Stimulated activated CD4-positive, alpha-beta T cell treated with anti-CD3 and anti-CD28 coated beads, Interleukin-4, amount 100 ng/mL, for 4 hours (primary cell): ENCODE measurements around the gene CXCL8.

Source experiments
- DNase-seq, 2 experiments: peaks; one replicate each; pipeline ENCODE4 v3.0.0-alpha.2; 2020

The CXCL8 gene

DNA sequence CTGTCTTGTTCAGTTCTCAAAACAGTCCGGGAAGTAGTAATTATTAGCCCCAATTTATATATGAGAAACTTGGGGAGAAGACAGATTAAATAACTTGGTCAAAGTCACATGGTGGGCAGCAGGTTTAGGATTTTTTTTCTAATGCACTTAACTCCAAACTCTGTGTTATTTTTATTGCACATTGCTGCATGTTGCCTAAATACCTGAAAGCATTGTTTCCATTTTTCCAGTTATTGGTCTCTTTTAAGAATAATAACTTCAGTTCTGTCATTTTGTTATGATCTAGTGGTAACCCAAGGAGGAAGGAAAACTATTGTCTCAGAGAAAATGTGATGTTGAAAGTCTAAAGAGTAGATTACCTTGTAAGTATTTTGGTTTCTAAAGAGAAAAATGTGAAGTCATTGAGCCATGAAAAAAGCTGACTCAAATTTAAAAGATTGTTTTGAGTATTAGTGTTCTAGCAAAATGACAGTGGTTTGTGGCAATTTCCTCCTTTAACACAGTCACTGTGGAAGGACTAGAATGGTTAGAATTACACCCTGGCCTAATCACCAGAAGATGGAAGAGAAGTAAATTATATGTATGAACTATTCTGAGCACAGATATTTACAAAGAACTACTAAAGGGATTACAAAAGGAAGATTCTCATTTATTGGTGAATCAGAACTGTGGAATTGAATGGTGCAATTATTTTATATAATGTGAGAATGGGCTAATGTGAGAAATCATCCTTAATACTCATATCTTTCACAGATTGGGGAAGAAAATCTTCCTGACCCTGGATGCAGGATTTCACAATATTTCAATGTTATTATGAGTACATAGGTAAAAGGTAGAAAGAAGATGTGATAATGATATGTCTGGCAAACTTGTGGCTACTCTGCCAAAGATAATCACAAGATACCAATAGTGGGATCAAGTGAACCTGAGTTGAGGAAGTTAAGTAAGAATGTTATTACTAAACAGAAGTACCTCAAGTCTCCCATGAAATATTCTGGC, 21.7 kb upstream of the CXCL8 start:
- no peak for DNase-seq

DNA sequence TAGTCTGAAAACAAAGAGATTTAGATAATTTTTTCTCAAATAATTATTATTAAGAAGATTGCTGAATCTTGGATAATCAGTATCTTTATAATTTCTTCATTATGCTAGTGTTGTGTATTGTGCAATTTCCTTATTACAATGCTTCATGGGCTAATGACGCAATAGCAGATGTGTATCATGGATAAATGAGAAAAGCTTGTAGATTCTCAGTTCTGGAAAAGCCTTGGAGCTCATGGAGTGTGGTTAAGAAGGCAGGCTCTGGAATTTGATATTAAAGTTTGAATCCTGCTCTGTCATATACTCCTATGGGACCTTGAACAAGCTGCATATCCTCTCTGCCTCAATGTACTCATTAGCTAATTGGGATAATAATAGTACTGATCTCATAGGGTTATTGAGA, 18.9 kb upstream of the CXCL8 start:
- DNase-seq, result no peak

DNA sequence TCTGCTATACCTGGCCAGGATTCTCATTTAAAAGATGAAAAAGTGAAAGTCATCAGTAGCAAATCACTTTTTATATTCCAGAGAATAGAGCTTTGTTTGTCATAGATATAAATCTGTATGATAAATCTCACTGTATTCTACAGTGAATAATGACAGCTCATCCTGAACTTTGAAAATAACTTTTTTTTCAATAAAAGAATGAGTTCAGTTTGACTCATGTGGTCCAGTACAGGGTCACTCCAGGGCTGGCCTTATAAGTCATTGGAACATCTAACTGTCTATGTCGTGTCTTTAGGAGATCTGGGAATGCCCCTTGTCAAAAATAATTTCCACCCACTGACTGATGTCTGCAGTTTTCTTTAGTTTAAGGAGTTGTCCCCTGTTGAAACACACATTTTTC, 18.5 kb upstream of the CXCL8 start:
- no peak for DNase-seq

- no peak for DNase-seq
Observed at GRCh38 chr4:73723023-73723422, 17.3 kb upstream of the CXCL8 start.

DNA sequence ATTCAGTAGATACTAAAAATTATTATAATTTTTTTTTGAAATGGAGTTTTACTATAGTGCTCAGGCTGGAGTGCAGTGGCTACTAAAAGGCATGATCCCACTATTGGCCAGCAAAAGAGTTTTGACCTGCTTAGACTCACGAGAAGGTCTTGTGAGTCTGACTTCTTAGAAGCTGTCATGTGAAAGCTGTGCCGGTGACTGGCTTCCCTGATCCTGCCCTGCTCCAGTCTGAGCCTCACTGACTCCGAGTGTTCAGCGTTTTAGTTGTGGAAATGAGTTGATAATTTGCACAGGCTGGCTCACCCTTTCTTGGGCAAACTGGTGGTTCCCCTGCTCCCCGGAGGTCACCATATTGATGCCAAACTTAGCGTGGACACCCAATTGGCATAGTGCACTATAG, 16.4 kb upstream of the CXCL8 start:
- DNase-seq, result no peak

- DNase-seq, result no peak
Observed at GRCh38 chr4:73725510-73725909, 14.9 kb upstream of the CXCL8 start.

GRCh38 chr4:73725985-73726384, 14.4 kb upstream of the CXCL8 start:
- DNase-seq, result no peak

DNA sequence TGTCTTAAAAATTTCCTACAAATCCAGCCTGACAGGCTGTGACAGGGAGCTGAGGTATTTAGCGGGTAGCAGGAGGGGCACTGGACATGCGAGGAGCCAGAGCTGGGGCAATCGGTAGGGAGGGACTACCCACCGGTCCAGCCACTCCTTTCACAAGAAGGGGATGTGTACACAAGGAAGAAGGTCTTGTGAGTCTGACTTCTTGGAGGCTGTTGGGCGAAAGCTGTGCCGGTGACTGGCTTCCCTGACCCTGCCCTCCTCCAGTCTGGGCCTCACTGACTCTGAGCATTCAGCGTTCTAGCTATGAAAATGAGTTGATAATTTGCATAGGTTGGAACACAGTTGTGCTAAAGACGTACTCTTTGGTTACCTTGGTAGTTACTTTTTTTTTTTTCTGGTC, 12.7 kb upstream of the CXCL8 start:
- DNase-seq, result no peak

DNA sequence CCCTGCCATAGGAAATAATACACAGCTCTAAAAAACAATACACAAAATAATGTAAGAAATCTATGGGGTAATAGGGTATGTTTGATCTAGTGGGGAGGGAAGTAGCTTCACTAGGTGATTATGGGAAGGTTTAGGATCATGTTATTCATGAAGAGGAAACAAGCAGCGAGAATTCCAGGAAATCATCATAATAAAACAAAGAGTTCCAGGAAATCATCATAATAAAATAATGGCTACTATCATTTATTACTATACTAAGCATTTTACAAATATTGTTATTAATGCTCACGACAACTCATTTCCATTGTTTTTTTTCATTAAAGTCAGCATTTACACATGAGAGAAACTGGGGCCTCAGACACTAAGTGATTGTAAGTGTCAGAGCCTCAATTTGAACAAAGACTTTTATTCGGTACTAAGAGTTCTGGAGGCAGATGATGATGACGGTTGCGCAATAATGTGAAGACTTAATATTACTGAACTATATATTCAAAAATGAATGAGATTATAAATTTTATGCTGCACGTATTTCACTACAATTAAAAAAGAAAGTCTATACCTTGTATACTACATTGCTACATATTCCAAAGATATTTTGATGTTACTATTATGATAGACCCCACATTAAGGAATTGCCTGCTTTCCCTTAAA, 12.2 kb upstream of the CXCL8 start:
- no peak for DNase-seq

GRCh38 chr4:73729534-73730165, 10.7 kb upstream of the CXCL8 start:
- DNase-seq, result no peak

GRCh38 chr4:73730292-73730691, 10.1 kb upstream of the CXCL8 start:
- no peak for DNase-seq

GRCh38 chr4:73730867-73731266, 9.5 kb upstream of the CXCL8 start:
- no peak for DNase-seq

DNA sequence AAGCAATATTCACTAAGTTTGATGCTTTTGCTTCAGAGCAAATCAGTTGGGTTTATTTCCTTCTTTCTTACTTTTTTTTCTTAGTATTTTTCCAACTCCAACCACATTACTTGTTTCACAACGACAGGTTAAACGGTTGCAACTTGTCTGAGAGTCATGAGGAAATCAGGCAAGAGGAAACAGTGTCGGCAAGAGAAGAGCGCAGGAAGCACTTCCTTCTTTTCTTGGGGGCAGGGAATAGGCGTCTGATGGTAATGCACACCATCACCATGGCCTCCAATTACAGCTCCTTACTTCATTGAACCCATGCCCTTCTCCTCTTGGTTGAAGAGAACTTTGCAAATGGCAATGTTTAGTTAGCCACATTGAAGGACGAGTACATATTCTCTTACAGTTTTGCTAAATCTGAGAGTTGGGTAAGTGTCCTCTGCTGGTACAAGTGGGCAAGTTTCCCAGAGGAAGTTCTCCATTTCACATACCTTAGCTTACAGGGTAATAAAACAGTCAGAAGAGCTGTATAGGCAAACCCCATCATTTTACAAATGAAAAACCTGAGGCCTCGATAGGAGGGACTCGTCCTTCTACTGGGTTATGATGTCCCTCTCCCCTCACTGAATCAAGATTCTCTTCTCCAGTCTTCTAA, 8.3 kb upstream of the CXCL8 start:
- no peak for DNase-seq

DNA sequence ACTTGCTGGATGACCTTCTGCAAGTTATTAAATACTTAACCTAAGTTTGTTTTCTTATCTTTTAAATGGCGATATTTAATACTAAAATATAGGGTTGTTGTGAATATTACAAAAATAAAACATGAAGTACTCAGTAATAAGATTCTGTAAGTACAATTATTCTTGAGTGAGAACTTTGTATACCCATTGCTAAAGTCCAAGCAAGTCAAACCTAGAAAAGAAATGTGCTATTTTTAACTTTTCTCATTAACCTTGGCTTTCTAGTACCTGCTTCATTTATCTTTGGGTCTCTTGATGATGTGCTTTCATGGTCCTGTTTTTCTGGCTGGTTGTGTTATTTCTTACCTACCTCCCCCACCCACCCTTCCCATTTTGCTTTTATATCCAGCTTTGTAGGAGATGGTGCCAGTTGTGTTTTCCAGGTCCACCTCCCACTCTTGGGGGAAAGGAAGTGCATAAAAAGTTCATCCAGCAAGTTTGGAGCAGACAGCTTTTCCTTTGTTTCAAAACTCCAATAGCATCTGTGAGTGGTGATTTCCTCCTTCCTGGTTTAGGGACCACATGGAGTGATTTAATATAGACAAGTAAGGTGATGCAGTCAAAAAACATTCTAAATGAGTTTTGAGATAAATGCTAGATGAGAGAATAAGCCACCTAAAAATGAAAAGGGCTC, 7.5 kb upstream of the CXCL8 start:
- no peak for DNase-seq

DNA sequence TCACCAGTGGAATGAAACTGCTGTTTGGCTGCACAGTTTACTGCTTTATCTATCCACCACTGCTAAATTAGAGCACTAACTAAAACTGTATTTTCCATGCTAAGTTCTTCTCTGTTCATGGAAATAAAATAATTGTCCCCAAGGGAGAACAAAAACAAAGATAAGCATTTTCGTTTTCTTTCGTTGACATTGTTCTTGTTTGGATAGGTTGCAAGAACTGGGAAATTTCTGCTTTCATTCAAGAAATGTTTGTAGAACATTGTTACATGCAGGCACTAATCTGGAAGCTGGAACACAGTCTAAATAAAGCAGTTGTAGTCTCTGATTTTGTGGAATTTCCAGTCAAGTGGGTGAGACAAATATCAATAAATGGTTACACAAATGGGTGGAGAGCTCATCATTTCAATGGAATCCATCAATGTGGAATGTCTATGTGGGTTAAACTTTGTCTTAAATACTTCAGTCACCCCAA, 5.8 kb upstream of the CXCL8 start:
- DNase-seq, result no peak

- DNase-seq, result no peak
Observed at GRCh38 chr4:73735231-73735630, 5.1 kb upstream of the CXCL8 start.

- DNase-seq, result no peak
Observed at GRCh38 chr4:73741031-73741749, 821 bp downstream of the CXCL8 start.

GRCh38 chr4:73741750-73742489, 1.6 kb downstream of the CXCL8 start:
- DNase-seq, result no peak

DNA sequence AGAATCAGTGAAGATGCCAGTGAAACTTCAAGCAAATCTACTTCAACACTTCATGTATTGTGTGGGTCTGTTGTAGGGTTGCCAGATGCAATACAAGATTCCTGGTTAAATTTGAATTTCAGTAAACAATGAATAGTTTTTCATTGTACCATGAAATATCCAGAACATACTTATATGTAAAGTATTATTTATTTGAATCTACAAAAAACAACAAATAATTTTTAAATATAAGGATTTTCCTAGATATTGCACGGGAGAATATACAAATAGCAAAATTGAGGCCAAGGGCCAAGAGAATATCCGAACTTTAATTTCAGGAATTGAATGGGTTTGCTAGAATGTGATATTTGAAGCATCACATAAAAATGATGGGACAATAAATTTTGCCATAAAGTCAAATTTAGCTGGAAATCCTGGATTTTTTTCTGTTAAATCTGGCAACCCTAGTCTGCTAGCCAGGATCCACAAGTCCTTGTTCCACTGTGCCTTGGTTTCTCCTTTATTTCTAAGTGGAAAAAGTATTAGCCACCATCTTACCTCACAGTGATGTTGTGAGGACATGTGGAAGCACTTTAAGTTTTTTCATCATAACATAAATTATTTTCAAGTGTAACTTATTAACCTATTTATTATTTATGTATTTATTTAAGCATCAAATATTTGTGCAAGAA, 2.3 kb downstream of the CXCL8 start:
- DNase-seq, result no peak

DNA sequence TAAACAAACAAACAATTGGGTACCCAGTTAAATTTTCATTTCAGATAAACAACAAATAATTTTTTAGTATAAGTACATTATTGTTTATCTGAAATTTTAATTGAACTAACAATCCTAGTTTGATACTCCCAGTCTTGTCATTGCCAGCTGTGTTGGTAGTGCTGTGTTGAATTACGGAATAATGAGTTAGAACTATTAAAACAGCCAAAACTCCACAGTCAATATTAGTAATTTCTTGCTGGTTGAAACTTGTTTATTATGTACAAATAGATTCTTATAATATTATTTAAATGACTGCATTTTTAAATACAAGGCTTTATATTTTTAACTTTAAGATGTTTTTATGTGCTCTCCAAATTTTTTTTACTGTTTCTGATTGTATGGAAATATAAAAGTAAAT, 2.9 kb downstream of the CXCL8 start:
- no peak for DNase-seq

- DNase-seq, result no peak
Observed at GRCh38 chr4:73743795-73744194, 3.4 kb downstream of the CXCL8 start.
